H1 (cell line): ENCODE measurements around the gene CHSY1. TPM values are rescaled to one million over a fixed set of nuclear protein-coding genes. Genes with fewer than 3 reads are reported as not detected.

Source experiments
- CTCF ChIA-PET: fragments of 300-600 bp; sonication (Branson Sonifier 250); formaldehyde crosslinking; loops from one replicate; lab custom pipeline; 2021; ENCODE audit not compliant: partially characterized antibody; lab: Charles Lee
- POLR2A ChIA-PET: fragments of 300-600 bp; sonication (Branson Sonifier 250); formaldehyde crosslinking; loops from one replicate; lab custom pipeline; 2021; ENCODE audit warnings: inconsistent platforms; ENCODE audit not compliant: partially characterized antibody; lab: Charles Lee
- DNase-seq, 2 experiments: peaks; one replicate each; pipeline versions ENCODE4 v3.0.0 to v3.0.0-alpha.2; 2010 to 2022; ENCODE audit warnings: low spot score in 2 of 2, low read depth in 1 of 2, mixed read lengths in 1 of 2
- FAIRE-seq: peaks from 2 replicates; lab custom pipeline; 2011; peaks lifted over from hg19 to GRCh38; lab: Jason Lieb, UNC
- H2AFZ ChIP-seq: 2 replicates; pipeline ENCODE4 v1.8.1; 2012; ENCODE audit warnings: low read length, inconsistent platforms
- H2AK5ac ChIP-seq: 2 replicates; pipeline ENCODE4 v1.6.1; 2013; ENCODE audit warnings: low read depth, low read length
- H2BK120ac ChIP-seq: replicated peaks from 2 replicates; pipeline ENCODE3; 2013; ENCODE audit warnings: low read depth, low read length, inconsistent platforms
- H2BK12ac ChIP-seq: 2 replicates; pipeline ENCODE4 v1.6.1; 2013; ENCODE audit warnings: low read depth, low read length
- H2BK15ac ChIP-seq: 2 replicates; pipeline ENCODE4 v1.6.1; 2013; ENCODE audit warnings: low read length
- H2BK20ac ChIP-seq: 2 replicates; pipeline ENCODE4 v1.6.1; 2013; ENCODE audit warnings: low read length
- H2BK5ac ChIP-seq: 2 replicates; pipeline ENCODE4 v1.6.1; 2013; ENCODE audit warnings: low read depth, low read length
- H3K14ac ChIP-seq: 2 replicates; pipeline ENCODE4 v1.6.1; 2013; ENCODE audit warnings: inconsistent platforms; ENCODE audit not compliant: insufficient read length
- H3K18ac ChIP-seq: 2 replicates; pipeline ENCODE4 v1.6.1; 2013; ENCODE audit warnings: low read length; ENCODE audit errors: extremely low read depth
- H3K23ac ChIP-seq: 2 replicates; pipeline ENCODE4 v1.6.1; 2013; ENCODE audit warnings: inconsistent platforms; ENCODE audit not compliant: insufficient read length
- H3K23me2 ChIP-seq: 2 replicates; pipeline ENCODE4 v1.6.1; 2013; ENCODE audit warnings: low read depth, low read length
- H3K27ac ChIP-seq: 2 replicates; pipeline ENCODE4 v1.6.1; 2011; ENCODE audit warnings: low read depth, low read length, inconsistent platforms
- H3K27me3 ChIP-seq, 4 experiments: replicated peaks in 1 of 4; 1 replicate in 1 of 4; 2 replicates in 3 of 4; pipeline versions ENCODE4 v1.6.1 to v1.8.1; 2011 to 2013; ENCODE audit warnings: low read length in 3 of 4, mild to moderate bottlenecking in 3 of 4, inconsistent platforms in 2 of 4, mixed read lengths in 2 of 4, moderate library complexity in 1 of 4; ENCODE audit not compliant: control insufficient read depth in 3 of 4, insufficient read depth in 3 of 4; ENCODE audit errors: extremely low read depth in 1 of 4
- H3K36me3 ChIP-seq, 4 experiments: 2 replicates each; pipeline versions ENCODE4 v1.6.1 to v1.8.1; 2011 to 2013; ENCODE audit warnings: mild to moderate bottlenecking in 4 of 4, low read length in 3 of 4, moderate library complexity in 2 of 4, control low read depth in 1 of 4, inconsistent platforms in 1 of 4; ENCODE audit not compliant: insufficient read depth in 4 of 4, control insufficient read depth in 2 of 4
- H3K4ac ChIP-seq: replicated peaks from 2 replicates; pipeline ENCODE3; 2013; ENCODE audit warnings: low read length, low read depth, mixed read lengths, inconsistent platforms; ENCODE audit not compliant: insufficient read length
- H3K4me1 ChIP-seq, 4 experiments: replicated peaks in 1 of 4; 1 replicate in 1 of 4; 2 replicates in 3 of 4; pipeline versions ENCODE4 v1.6.1 to v1.8.1; 2011 to 2013; ENCODE audit warnings: low read length in 3 of 4, inconsistent platforms in 2 of 4, mixed read lengths in 1 of 4; ENCODE audit not compliant: insufficient read depth in 4 of 4, control insufficient read depth in 3 of 4
- H3K4me2 ChIP-seq, 2 experiments: 2 replicates each; pipeline versions ENCODE4 v1.6.1 to v1.8.1; 2011 to 2013; ENCODE audit warnings: low read depth in 2 of 2, low read length in 2 of 2, control low read depth in 1 of 2, inconsistent platforms in 1 of 2, mild to moderate bottlenecking in 1 of 2; ENCODE audit not compliant: insufficient read depth in 1 of 2
- H3K4me3 ChIP-seq, 4 experiments: fragments of 200-600, 300-600 bp in 1 of 4; sonication (generic), shearing (Covaris generic), sonication (Bioruptor Twin) in 1 of 4; 2 replicates each; pipeline versions ENCODE4 v1.5.1 to v1.8.1; 2011 to 2016; ENCODE audit warnings: low read length in 4 of 4, low read depth in 3 of 4, control low read depth in 2 of 4, inconsistent platforms in 2 of 4, mild to moderate bottlenecking in 2 of 4, mixed read lengths in 1 of 4, moderate library complexity in 1 of 4; ENCODE audit not compliant: insufficient read depth in 2 of 4; ENCODE audit errors: extremely low read depth in 1 of 4
- H3K56ac ChIP-seq: replicated peaks from 2 replicates; pipeline ENCODE3; 2013; ENCODE audit warnings: low read depth, mild to moderate bottlenecking, mixed read lengths, low read length, inconsistent platforms; ENCODE audit not compliant: insufficient read length
- H3K79me1 ChIP-seq: 2 replicates; pipeline ENCODE4 v1.6.1; 2013; ENCODE audit warnings: low read depth, low read length, control low read depth
- H3K79me2 ChIP-seq, 2 experiments: 2 replicates each; pipeline versions ENCODE4 v1.6.1 to v1.8.1; 2012 to 2013; ENCODE audit warnings: low read length in 2 of 2, mild to moderate bottlenecking in 2 of 2, inconsistent platforms in 1 of 2; ENCODE audit not compliant: insufficient read depth in 2 of 2, control insufficient read depth in 1 of 2
- H3K9ac ChIP-seq, 4 experiments: replicated peaks in 1 of 4; 1 replicate in 1 of 4; 2 replicates in 3 of 4; pipeline versions ENCODE4 v1.6.1 to v1.8.1; 2011 to 2013; ENCODE audit warnings: low read depth in 3 of 4, low read length in 3 of 4, control low read depth in 2 of 4, mild to moderate bottlenecking in 2 of 4, moderate library complexity in 2 of 4, inconsistent platforms in 1 of 4; ENCODE audit errors: extremely low read depth in 1 of 4
- H3K9me3 ChIP-seq, 2 experiments: 2 replicates each; pipeline versions ENCODE4 v1.6.1 to v1.8.1; 2012 to 2013; ENCODE audit warnings: mild to moderate bottlenecking in 2 of 2, moderate library complexity in 2 of 2, control low read depth in 1 of 2, inconsistent platforms in 1 of 2, low read depth in 1 of 2, low read length in 1 of 2, mixed read lengths in 1 of 2; ENCODE audit not compliant: insufficient read depth in 2 of 2
- H4K20me1 ChIP-seq, 2 experiments: replicated peaks in 1 of 2; 2 replicates each; pipeline versions ENCODE3 to v1.8.1; 2011 to 2013; ENCODE audit warnings: inconsistent platforms in 2 of 2, low read length in 2 of 2, mild to moderate bottlenecking in 1 of 2; ENCODE audit not compliant: insufficient read depth in 2 of 2, control insufficient read depth in 1 of 2
- H4K5ac ChIP-seq: 2 replicates; pipeline ENCODE4 v1.6.1; 2013; ENCODE audit warnings: low read length, low read depth, mixed read lengths, inconsistent platforms; ENCODE audit not compliant: insufficient read length
- H4K8ac ChIP-seq: 2 replicates; pipeline ENCODE4 v1.8.0; 2013; ENCODE audit warnings: mild to moderate bottlenecking, moderate library complexity, low read length, inconsistent platforms; ENCODE audit not compliant: insufficient read depth; ENCODE audit errors: extremely low read depth
- H4K91ac ChIP-seq: replicated peaks from 2 replicates; pipeline ENCODE3; 2013; ENCODE audit warnings: low read length, mixed read lengths, inconsistent platforms; ENCODE audit not compliant: insufficient read length
- WGBS, 2 experiments: shearing (Covaris generic) in 1 of 2; methylation state at CpG; one replicate each; pipeline versions ENCODE4 v1.1.6 to v1.1.7; 2013 to 2015; ENCODE audit warnings: low lambda C conversion rate in 2 of 2, mixed read lengths in 2 of 2, inconsistent platforms in 1 of 2, low coverage in 1 of 2, missing lambda C conversion rate in 1 of 2; ENCODE audit not compliant: insufficient replicate concordance in 2 of 2, insufficient coverage in 1 of 2, insufficient read length in 1 of 2; ENCODE audit errors: extremely low coverage in 1 of 2, missing lambda C conversion rate in 1 of 2; 5-methylcytosine and 5-hydroxymethylcytosine counted together
- polyA plus RNA-seq, 7 experiments: library from polyadenylated mRNA; depleted of rRNA in 3 of 7; stranded (reverse) in 5 of 7; unstranded in 2 of 7; fragments of >200 nt in 5 of 7; fragments of 200-250 nt in 2 of 7; gene quantifications; 1 replicate in 5 of 7; 2 replicates in 1 of 7; 4 replicates in 1 of 7; pipeline versions ENCODE4 v1.2.1 to v1.2.3, GENCODE V29; 2011 to 2013; ENCODE audit warnings: missing spikeins in 2 of 7, mixed read lengths in 2 of 7
- total RNA-seq: library from RNA; stranded (reverse); fragmentation: NEBNext Ultra II Directional; extraction: Animal tissue kit (Norgen Biotek cat#: 25700); gene quantifications from 2 replicates; pipeline ENCODE4 v1.2.1, GENCODE V29; 2021
- TF ChIP-seq, protein P1 (sequence below), 3 experiments: IDR thresholded peaks; 1 replicate in 2 of 3; 2 replicates in 1 of 3; pipeline versions ENCODE4 v1.5.1 to v1.6.1; 2011; ENCODE audit warnings: low read length in 3 of 3, mild to moderate bottlenecking in 3 of 3, inconsistent platforms in 2 of 3, low read depth in 1 of 3, moderate library complexity in 1 of 3; ENCODE audit not compliant: insufficient read depth in 1 of 3; ENCODE audit errors: control extremely low read depth in 1 of 3

Gene CHSY1
- total and polyA plus RNA-seq, 2 of the 8 experiments (the other 6 are each of a cell fraction or from before 2014, with no cell fraction given) = 24.9 to 60.7 TPM

DNA sequence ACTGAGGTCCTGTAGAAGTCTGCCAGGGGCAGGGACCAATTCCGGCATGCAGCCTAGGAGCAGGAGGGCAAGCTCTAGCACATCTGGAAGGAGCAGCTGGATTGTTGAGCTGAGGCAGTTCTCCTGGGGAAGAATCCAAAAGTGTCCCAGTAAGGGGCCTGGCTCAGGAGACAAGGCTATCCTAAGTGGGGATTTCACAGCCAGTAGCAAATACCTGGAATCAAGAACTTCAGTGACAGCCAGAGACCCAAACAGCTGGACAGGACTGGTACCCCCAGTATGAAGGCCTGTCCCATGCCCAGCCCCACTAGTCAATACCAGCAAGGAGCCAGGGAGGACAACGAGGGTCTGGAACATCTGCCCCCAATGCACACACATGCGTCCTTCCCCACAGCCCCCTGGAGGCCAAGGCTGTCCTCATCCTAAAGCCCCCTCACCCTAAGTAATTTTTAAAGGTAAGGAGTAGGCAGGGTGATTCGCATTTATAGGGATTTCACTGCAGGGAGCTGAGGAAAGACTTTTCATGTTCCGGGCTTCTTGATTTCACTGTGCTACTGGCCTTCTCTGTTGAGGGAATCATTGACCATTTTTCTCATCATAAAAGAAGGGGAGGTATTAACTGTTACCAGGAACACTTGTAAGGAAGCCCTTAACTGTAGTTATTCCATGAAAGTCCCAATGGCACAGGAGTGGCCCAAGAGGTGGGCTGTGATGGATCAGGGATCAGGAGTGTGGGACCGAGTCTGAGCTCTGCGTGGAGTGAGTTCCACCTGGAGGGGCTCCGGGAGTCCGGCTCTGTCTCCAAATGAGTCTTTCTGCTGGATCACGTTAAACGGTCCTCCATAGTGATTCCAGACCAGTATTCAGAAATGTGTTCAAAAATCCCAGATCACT lies 2.6 kb upstream of the CHSY1 start:
- H3K23me2 ChIP-seq = peaks cover 13% of the 10 kb centered on the region
- no peak overlapping the region for H3K14ac ChIP-seq
- H2BK5ac ChIP-seq = no peak overlapping the region
- H4K20me1 ChIP-seq = peaks cover 4 to 10% of the 10 kb centered on the region in 2 experiments
- H3K4ac ChIP-seq = peak overlapping the region; percentile 12
- H2AFZ ChIP-seq = no peak overlapping the region
- no peak overlapping the region for H3K27ac ChIP-seq
- peaks cover 13 to 20% of the 10 kb centered on the region in 2 experiments for H3K79me2 ChIP-seq
- peak overlapping the region; percentile 72; the same call in 1 of the 2 replicates for H2BK15ac ChIP-seq
- DNase-seq (no peak), FAIRE-seq (no peak)
- no peaks in the 10 kb centered on the region for H3K36me3 ChIP-seq
- H2AK5ac ChIP-seq = no peak overlapping the region
- peaks cover 0 to 3% (median 0%) of the 10 kb centered on the region in 4 experiments; a peak in 3 of 7 replicates for H3K27me3 ChIP-seq
- WGBS, 2 experiments = 87% methylated on average over 11 of the region's 11 CpGs; no CpG with 5 or more reads in 1 of the 2 experiments
- H4K91ac ChIP-seq = peak overlapping the region; percentile 29
- H3K23ac ChIP-seq = no peak overlapping the region
- peaks cover 5% of the 10 kb centered on the region; the same call in 1 of the 2 replicates for H3K79me1 ChIP-seq
- no peak overlapping the region for H3K18ac ChIP-seq
- no peak overlapping the region for H4K5ac ChIP-seq
- H2BK120ac ChIP-seq = no peak overlapping the region
- no peaks in the 10 kb centered on the region for H3K9me3 ChIP-seq
- CTCF ChIA-PET = interaction anchor here (0.7 to 9.9 kb wide), 15 partner anchors 9 to 401 kb away, joined by 3 to 216 read pairs (median 4); partner anchors contain the start of gene LRRK1
- no peak overlapping the region for H3K56ac ChIP-seq
- no peak overlapping the region for H4K8ac ChIP-seq
- POLR2A ChIA-PET = interaction anchor here (0.6 to 5.1 kb wide), 8 partner anchors 10 to 245 kb away, joined by 3 to 18 read pairs (median 4); no protein-coding TSS in a partner anchor
- H3K4me1 ChIP-seq = peaks cover 8 to 17% (median 13%) of the 10 kb centered on the region in 4 experiments
- H3K4me2 ChIP-seq = no peak overlapping the region
- H2BK20ac ChIP-seq = peak overlapping the region; percentile 90; the same call in 1 of the 2 replicates
- H3K4me3 ChIP-seq = no peak overlapping the region
- H3K9ac ChIP-seq = no peak overlapping the region
- peak overlapping the region; percentile 63; the same call in 1 of the 2 replicates for H2BK12ac ChIP-seq
- TF ChIP-seq, protein P1, sequence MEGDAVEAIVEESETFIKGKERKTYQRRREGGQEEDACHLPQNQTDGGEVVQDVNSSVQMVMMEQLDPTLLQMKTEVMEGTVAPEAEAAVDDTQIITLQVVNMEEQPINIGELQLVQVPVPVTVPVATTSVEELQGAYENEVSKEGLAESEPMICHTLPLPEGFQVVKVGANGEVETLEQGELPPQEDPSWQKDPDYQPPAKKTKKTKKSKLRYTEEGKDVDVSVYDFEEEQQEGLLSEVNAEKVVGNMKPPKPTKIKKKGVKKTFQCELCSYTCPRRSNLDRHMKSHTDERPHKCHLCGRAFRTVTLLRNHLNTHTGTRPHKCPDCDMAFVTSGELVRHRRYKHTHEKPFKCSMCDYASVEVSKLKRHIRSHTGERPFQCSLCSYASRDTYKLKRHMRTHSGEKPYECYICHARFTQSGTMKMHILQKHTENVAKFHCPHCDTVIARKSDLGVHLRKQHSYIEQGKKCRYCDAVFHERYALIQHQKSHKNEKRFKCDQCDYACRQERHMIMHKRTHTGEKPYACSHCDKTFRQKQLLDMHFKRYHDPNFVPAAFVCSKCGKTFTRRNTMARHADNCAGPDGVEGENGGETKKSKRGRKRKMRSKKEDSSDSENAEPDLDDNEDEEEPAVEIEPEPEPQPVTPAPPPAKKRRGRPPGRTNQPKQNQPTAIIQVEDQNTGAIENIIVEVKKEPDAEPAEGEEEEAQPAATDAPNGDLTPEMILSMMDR (IDR thresholded peaks at IDR 0.05; ENCODE audit: control extremely low read depth in 1 of 3, insufficient read depth in 1 of 3, low read depth in 1 of 3, low read length in 3 of 3) = peak in 2 of 3 experiments; percentile 18 to 22; a peak in 2 of 4 replicates
